Hepatocyte (in vitro differentiated cells): Measurements from ENCODE around the gene CD93.
A peak's percentile ranks its signal among the peaks of the same experiment; 100 is the strongest.

Experiments used
- EZH2 ChIP-seq: fragments of 200-600 bp; sonication (generic); IDR thresholded peaks from 2 replicates; pipeline ENCODE4 v1.6.1; 2016; ENCODE audit warnings: antibody characterized with exemption, mild to moderate bottlenecking, borderline replicate concordance
- TF ChIP-seq, protein P1 (sequence below): fragments of 200-600 bp; sonication (generic); IDR thresholded peaks from 2 replicates; pipeline ENCODE4 v1.5.1; 2016; ENCODE audit warnings: antibody characterized with exemption, mild to moderate bottlenecking; ENCODE audit not compliant: poor library complexity

DNA sequence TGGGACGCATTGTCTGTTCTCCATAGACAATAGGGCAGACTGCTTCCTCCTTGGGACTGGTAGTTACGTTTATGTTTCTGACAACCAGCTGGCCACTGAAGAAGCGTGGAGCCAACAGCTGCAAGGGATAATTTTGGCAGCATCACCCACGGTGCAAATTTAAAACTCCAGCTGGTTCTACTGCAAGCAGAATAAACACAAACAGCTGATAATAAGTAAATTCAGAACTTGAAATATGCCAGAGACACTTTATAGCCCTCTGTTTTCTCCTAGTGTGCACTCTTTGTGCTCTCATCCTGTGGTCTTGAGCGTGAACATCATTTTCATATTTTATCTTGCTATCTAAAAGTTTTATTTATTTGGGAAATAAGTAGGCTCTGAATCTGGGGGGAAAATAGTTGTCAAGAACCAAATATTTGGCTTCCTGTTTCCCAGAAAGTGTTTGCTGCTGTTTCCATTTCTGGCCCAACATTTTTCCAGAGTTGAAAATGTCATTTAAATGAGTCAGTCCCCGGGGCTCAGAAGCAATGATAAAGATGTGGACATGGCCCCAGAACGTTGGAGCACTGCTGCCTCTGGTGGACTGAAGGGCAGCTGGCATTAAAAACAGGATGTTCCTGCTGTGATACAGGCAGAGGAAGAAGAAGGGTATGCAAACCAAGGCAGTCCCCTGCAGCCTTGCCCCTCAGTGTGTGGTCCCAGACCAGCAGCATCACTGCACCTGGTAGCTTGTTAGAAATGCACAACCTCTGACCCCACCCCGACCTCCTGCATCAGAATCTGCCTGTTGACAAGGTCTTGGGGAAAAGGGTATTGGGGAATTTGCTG lies 24.2 kb downstream of the CD93 start:
- TF ChIP-seq, protein P1, sequence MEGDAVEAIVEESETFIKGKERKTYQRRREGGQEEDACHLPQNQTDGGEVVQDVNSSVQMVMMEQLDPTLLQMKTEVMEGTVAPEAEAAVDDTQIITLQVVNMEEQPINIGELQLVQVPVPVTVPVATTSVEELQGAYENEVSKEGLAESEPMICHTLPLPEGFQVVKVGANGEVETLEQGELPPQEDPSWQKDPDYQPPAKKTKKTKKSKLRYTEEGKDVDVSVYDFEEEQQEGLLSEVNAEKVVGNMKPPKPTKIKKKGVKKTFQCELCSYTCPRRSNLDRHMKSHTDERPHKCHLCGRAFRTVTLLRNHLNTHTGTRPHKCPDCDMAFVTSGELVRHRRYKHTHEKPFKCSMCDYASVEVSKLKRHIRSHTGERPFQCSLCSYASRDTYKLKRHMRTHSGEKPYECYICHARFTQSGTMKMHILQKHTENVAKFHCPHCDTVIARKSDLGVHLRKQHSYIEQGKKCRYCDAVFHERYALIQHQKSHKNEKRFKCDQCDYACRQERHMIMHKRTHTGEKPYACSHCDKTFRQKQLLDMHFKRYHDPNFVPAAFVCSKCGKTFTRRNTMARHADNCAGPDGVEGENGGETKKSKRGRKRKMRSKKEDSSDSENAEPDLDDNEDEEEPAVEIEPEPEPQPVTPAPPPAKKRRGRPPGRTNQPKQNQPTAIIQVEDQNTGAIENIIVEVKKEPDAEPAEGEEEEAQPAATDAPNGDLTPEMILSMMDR = peak; percentile 47
- TF ChIP-seq EZH2 = no peak
